HepG2 (cell line): ENCODE measurements around the gene CBLC. TPM values are rescaled to one million over a fixed set of nuclear protein-coding genes. Genes with fewer than 3 reads are reported as not detected.

Experiments
- CBFB ChIP-seq: sonication (generic); formaldehyde crosslinking; IDR thresholded peaks from 2 replicates; pipeline ENCODE4 v1.4.0; 2020; ENCODE audit warnings: missing genetic modification reagents
- CBX2 ChIP-seq, 2 experiments: fragments of 200-600 bp in 1 of 2; sonication (generic); formaldehyde crosslinking in 1 of 2; IDR thresholded peaks; 2 replicates each; pipeline versions ENCODE4 v1.7.0 to v1.8.1; 2018 to 2022; ENCODE audit warnings: low read depth in 2 of 2, low read length in 1 of 2, mild to moderate bottlenecking in 1 of 2, missing genetic modification reagents in 1 of 2
- DNMT1 ChIP-seq: sonication (generic); formaldehyde crosslinking; IDR thresholded peaks from 2 replicates; pipeline ENCODE4 v1.5.1; 2020; ENCODE audit warnings: mild to moderate bottlenecking, missing genetic modification reagents
- ELF3 ChIP-seq: IDR thresholded peaks from 2 replicates; pipeline ENCODE4 v1.6.1; 2016; ENCODE audit warnings: missing genetic modification reagents, missing compliant biosample characterization
- GABPB1 ChIP-seq: IDR thresholded peaks from 2 replicates; pipeline ENCODE4 v1.6.1; 2016; ENCODE audit warnings: mild to moderate bottlenecking, missing genetic modification reagents, moderate library complexity, missing compliant biosample characterization
- KAT7 ChIP-seq: IDR thresholded peaks from 2 replicates; pipeline ENCODE4 v1.6.1; 2018; ENCODE audit warnings: borderline replicate concordance, missing compliant biosample characterization
- KDM5A ChIP-seq: fragments of 200-600 bp; sonication (generic); IDR thresholded peaks from 2 replicates; pipeline ENCODE4 v1.7.0; 2018; ENCODE audit warnings: antibody characterized with exemption, mild to moderate bottlenecking, low read length, borderline replicate concordance
- NR2F6 ChIP-seq, 2 experiments: IDR thresholded peaks; 2 replicates each; pipeline ENCODE4 v1.6.1; 2016; ENCODE audit warnings: antibody characterized with exemption in 1 of 2, mild to moderate bottlenecking in 1 of 2
- PCBP1 ChIP-seq: fragments of 200-400 bp; formaldehyde crosslinking; IDR thresholded peaks from 2 replicates; pipeline ENCODE4 v1.6.1; 2017; ENCODE audit warnings: mild to moderate bottlenecking, low read depth, low read length, borderline replicate concordance
- RFX1 ChIP-seq: fragments of 450-650 bp; IDR thresholded peaks from 2 replicates; pipeline ENCODE4 v1.6.1; 2017
- SMAD9 ChIP-seq: sonication (generic); formaldehyde crosslinking; IDR thresholded peaks from 2 replicates; pipeline ENCODE4 v1.5.1; 2020; ENCODE audit warnings: mild to moderate bottlenecking, missing genetic modification reagents
- SP4 ChIP-seq: sonication (generic); formaldehyde crosslinking; IDR thresholded peaks from 2 replicates; pipeline ENCODE4 v1.8.1; 2023; ENCODE audit warnings: mild to moderate bottlenecking, missing genetic modification reagents
- TEAD2 ChIP-seq: sonication (generic); formaldehyde crosslinking; IDR thresholded peaks from 2 replicates; pipeline ENCODE4 v1.9.0; 2021; ENCODE audit warnings: missing genetic modification reagents
- ZBTB38 ChIP-seq: sonication (generic); formaldehyde crosslinking; IDR thresholded peaks from 2 replicates; pipeline ENCODE4 v1.5.1; 2020; ENCODE audit warnings: mild to moderate bottlenecking, missing genetic modification reagents
- ZFP1 ChIP-seq: IDR thresholded peaks from 2 replicates; pipeline ENCODE4 v1.6.1; 2016
- ZNF121 ChIP-seq: sonication (generic); formaldehyde crosslinking; IDR thresholded peaks from 2 replicates; pipeline ENCODE4 v1.5.0; 2020; ENCODE audit warnings: mild to moderate bottlenecking, missing genetic modification reagents
- ZNF367 ChIP-seq: sonication (generic); formaldehyde crosslinking; IDR thresholded peaks from 2 replicates; pipeline ENCODE4 v1.4.0; 2020; ENCODE audit warnings: missing genetic modification reagents, borderline replicate concordance
- ZNF446 ChIP-seq: sonication (generic); formaldehyde crosslinking; IDR thresholded peaks from 2 replicates; pipeline ENCODE4 v1.5.0; 2020; ENCODE audit warnings: mild to moderate bottlenecking, missing genetic modification reagents
- ZNF496 ChIP-seq: sonication (generic); formaldehyde crosslinking; IDR thresholded peaks from 2 replicates; pipeline ENCODE4 v1.8.1; 2023; ENCODE audit warnings: mild to moderate bottlenecking, moderate library complexity, missing genetic modification reagents; ENCODE audit not compliant: insufficient replicate concordance
- ZNF501 ChIP-seq: sonication (generic); formaldehyde crosslinking; IDR thresholded peaks from 2 replicates; pipeline ENCODE4 v1.5.1; 2020; ENCODE audit warnings: mild to moderate bottlenecking, moderate library complexity, missing genetic modification reagents
- ZSCAN25 ChIP-seq: sonication (generic); formaldehyde crosslinking; IDR thresholded peaks from 2 replicates; pipeline ENCODE4 v1.8.0; 2022; ENCODE audit warnings: mild to moderate bottlenecking, missing genetic modification reagents
- polyA plus RNA-seq, 8 experiments: library from polyadenylated mRNA; depleted of rRNA in 3 of 8; stranded (reverse) in 7 of 8; unstranded in 1 of 8; fragments of >200 nt; fragmentation: Illumina TruSeq in 4 of 8; extraction: Trizol in 4 of 8; gene quantifications; 2 replicates each; pipeline versions ENCODE4 v1.2.1 to v1.2.3, GENCODE V29; 2011 to 2016; ENCODE audit warnings: low read depth in 4 of 8, missing spikeins in 1 of 8, mixed read lengths in 1 of 8; ENCODE audit not compliant: insufficient read depth in 1 of 8
- total RNA-seq, 5 experiments: library from RNA; depleted of rRNA; stranded (reverse); fragments of >200 nt; fragmentation: Illumina TruSeq; extraction: Trizol; gene quantifications; 2 replicates each; pipeline ENCODE4 v1.2.3, GENCODE V29; 2016; ENCODE audit warnings: low read depth in 1 of 5
- TF ChIP-seq, protein P1 (sequence below): sonication (generic); formaldehyde crosslinking; IDR thresholded peaks from 2 replicates; pipeline ENCODE4 v1.4.0; 2020; ENCODE audit warnings: missing genetic modification reagents
- TF ChIP-seq, protein P2 (sequence below): sonication (generic); formaldehyde crosslinking; IDR thresholded peaks from 2 replicates; pipeline ENCODE4 v1.8.0; 2022; ENCODE audit warnings: low read depth, missing genetic modification reagents
- TF ChIP-seq, protein P3 (sequence below): sonication (generic); formaldehyde crosslinking; IDR thresholded peaks from 2 replicates; pipeline ENCODE4 v1.8.0; 2022; ENCODE audit warnings: mild to moderate bottlenecking, missing genetic modification reagents, borderline replicate concordance
- TF ChIP-seq, protein P4 (sequence below): sonication (generic); formaldehyde crosslinking; IDR thresholded peaks from 2 replicates; pipeline ENCODE4 v1.4.0; 2020; ENCODE audit warnings: missing genetic modification reagents

CBLC gene
- total and polyA plus RNA-seq, 2 of the 13 experiments (the other 11 are each of a cell fraction or from before 2014, with no cell fraction given) = 1.8 to 2.6 TPM

DNA sequence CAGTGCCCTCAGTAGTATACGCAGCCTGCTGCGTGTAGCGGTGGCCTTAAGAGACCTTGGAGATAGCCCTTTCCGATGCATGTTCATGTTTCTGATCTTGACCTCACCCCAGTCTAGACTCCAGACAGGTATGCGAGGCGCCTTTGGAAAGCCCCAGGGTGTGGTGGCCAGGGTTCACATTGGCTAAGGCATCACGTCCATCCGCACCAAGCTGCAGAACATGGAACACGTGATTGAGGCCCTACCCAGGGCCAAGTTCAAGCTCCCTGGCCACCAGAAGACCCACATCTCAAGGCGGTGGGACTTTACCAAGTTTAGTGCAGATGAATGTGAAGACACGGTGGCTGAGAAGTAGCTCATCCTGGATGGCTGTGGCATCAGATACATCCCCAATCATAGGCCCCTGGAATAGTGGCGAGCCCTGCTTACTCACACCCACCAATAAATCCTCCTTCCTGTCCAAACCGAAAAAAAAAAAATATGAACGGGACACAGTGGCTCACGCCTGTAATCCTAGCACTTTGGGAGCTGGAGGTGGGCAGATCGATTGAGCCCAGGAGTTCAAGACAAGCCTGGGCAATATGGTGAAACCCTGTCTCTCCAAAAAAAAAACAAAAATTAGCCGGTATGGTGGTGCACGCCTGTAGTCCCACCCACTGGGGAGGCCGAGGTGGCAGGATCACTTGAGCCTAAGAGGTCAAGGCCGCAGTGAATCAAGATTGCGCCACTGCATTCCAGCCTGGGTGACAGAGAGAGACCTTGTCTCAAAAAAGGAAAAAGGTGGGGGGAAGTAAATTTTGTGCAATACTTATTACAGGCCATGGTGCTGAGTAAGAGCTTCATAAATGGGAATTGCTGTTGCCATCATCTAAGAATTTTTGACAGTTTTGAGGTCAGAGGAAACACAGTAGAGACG is 12.4 kb upstream of the CBLC start (continued):
- TF ChIP-seq, protein P1, sequence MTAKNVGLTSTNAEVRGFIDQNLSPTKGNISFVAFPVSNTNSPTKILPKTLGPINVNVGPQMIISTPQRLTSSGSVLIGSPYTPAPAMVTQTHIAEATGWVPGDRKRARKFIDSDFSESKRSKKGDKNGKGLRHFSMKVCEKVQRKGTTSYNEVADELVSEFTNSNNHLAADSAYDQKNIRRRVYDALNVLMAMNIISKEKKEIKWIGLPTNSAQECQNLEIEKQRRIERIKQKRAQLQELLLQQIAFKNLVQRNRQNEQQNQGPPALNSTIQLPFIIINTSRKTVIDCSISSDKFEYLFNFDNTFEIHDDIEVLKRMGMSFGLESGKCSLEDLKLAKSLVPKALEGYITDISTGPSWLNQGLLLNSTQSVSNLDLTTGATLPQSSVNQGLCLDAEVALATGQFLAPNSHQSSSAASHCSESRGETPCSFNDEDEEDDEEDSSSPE (CRISPR knock-in tag) = no peak; the same call in 1 of the 2 replicates
- TF ChIP-seq ZNF501 (CRISPR knock-in tag) = no peak
- no peak for TF ChIP-seq SP4 (CRISPR knock-in tag)
- no peak for TF ChIP-seq TEAD2 (CRISPR knock-in tag)
- no peak for TF ChIP-seq RFX1
- no peak for TF ChIP-seq ZBTB38 (CRISPR knock-in tag)
- TF ChIP-seq ZNF121 (CRISPR knock-in tag) = no peak
- no peak for TF ChIP-seq CBX2 (IDR thresholded peaks at IDR 0.05; ENCODE audit: low read depth, low read length)
- TF ChIP-seq CBX2 (CRISPR knock-in tag; IDR thresholded peaks at IDR 0.05; ENCODE audit: low read depth) = no peak
- no peak for TF ChIP-seq ZNF446 (CRISPR knock-in tag)
- TF ChIP-seq, protein P2, sequence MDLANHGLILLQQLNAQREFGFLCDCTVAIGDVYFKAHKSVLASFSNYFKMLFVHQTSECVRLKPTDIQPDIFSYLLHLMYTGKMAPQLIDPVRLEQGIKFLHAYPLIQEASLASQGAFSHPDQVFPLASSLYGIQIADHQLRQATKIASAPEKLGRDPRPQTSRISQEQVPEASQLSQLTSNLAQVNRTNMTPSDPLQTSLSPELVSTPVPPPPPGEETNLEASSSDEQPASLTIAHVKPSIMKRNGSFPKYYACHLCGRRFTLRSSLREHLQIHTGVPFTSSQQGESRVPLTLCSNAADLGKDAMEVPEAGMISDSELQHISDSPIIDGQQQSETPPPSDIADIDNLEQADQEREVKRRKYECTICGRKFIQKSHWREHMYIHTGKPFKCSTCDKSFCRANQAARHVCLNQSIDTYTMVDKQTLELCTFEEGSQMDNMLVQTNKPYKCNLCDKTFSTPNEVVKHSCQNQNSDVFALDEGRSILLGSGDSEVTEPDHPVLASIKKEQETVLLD (CRISPR knock-in tag) = no peak
- TF ChIP-seq, protein P3, sequence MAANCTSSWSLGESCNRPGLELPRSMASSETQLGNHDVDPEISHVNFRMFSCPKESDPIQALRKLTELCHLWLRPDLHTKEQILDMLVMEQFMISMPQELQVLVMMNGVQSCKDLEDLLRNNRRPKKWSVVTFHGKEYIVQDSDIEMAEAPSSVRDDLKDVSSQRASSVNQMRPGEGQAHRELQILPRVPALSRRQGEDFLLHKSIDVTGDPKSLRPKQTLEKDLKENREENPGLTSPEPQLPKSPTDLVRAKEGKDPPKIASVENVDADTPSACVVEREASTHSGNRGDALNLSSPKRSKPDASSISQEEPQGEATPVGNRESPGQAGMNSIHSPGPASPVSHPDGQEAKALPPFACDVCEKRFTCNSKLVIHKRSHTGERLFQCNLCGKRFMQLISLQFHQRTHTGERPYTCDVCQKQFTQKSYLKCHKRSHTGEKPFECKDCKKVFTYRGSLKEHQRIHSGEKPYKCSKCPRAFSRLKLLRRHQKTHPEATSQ (CRISPR knock-in tag) = 0 out of 2 replicates have a peak, but pooled peaks have one; percentile 50
- TF ChIP-seq NR2F6 (IDR thresholded peaks at IDR 0.05) = peak; percentile 98
- peak; percentile 99 for TF ChIP-seq NR2F6 (CRISPR knock-in tag; IDR thresholded peaks at IDR 0.05)
- TF ChIP-seq, protein P4, sequence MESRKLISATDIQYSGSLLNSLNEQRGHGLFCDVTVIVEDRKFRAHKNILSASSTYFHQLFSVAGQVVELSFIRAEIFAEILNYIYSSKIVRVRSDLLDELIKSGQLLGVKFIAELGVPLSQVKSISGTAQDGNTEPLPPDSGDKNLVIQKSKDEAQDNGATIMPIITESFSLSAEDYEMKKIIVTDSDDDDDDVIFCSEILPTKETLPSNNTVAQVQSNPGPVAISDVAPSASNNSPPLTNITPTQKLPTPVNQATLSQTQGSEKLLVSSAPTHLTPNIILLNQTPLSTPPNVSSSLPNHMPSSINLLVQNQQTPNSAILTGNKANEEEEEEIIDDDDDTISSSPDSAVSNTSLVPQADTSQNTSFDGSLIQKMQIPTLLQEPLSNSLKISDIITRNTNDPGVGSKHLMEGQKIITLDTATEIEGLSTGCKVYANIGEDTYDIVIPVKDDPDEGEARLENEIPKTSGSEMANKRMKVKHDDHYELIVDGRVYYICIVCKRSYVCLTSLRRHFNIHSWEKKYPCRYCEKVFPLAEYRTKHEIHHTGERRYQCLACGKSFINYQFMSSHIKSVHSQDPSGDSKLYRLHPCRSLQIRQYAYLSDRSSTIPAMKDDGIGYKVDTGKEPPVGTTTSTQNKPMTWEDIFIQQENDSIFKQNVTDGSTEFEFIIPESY (CRISPR knock-in tag) = peak; percentile 80
- no peak for TF ChIP-seq ZNF496 (CRISPR knock-in tag)
- no peak for TF ChIP-seq KAT7 (CRISPR knock-in tag)
- TF ChIP-seq DNMT1 (CRISPR knock-in tag) = no peak
- no peak for TF ChIP-seq ZNF367 (CRISPR knock-in tag)
- TF ChIP-seq ZFP1 (CRISPR knock-in tag) = 0 out of 2 replicates have a peak, but pooled peaks have one; percentile 43
- TF ChIP-seq PCBP1 = no peak
- TF ChIP-seq ZSCAN25 (CRISPR knock-in tag) = peak; percentile 32; the same call in 1 of the 2 replicates
- peak; percentile 25; the same call in 1 of the 2 replicates for TF ChIP-seq GABPB1 (CRISPR knock-in tag)
- TF ChIP-seq CBFB (CRISPR knock-in tag) = no peak
- no peak; the same call in none of the 2 replicates for TF ChIP-seq ELF3 (CRISPR knock-in tag)
- no peak for TF ChIP-seq KDM5A
- no peak for TF ChIP-seq SMAD9 (CRISPR knock-in tag)
